IPS-11a (cell line): ENCODE results near the gene CACYBP.

ENCODE experiments used
- H3K4me3 ChIP-seq: one replicate; pipeline ENCODE4 v1.5.1; 2013; ENCODE audit warnings: low read depth, low read length, control low read depth

The CACYBP gene

GRCh38 chr1:174971902-174972301, 27.8 kb upstream of the CACYBP start:
- H3K4me3 ChIP-seq, result no peak overlapping the region

- no peak overlapping the region for H3K4me3 ChIP-seq
Measured at GRCh38 chr1:174974711-174975119, 25.0 kb upstream of the CACYBP start.

GRCh38 chr1:174975764-174976163, 24.0 kb upstream of the CACYBP start:
- no peak overlapping the region for H3K4me3 ChIP-seq

DNA sequence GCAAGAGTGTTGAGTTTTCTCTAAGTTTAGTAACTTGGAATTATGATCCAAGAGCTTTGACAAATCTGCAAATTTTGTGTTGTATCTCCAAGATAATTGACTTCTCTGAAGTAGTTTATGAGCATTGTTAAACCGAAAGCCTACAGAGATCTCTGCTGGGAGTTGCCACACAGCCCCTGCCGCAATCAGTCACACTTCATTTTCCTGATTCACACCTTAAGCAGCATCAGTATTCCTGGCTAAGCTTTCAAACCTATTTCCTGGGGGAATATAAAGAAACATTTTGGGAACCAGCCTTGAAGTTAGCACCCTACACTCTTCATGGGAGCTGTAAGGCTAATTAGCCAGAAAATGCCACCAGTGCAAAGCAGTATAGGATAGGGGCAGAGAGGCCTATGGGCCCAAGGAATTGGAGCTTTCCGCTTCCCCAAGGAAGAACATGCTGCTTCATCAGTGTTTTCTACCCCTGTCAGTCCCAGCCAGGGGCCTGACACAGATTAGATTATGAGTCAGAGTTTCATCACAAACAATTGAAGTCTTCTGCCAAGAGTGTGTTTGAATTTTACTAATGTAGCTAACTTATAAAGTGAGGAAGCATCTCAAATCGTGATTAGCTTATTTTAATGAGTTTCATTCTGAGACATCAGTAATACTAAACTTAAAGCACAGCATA, 23.2 kb upstream of the CACYBP start:
- no peak overlapping the region for H3K4me3 ChIP-seq

DNA sequence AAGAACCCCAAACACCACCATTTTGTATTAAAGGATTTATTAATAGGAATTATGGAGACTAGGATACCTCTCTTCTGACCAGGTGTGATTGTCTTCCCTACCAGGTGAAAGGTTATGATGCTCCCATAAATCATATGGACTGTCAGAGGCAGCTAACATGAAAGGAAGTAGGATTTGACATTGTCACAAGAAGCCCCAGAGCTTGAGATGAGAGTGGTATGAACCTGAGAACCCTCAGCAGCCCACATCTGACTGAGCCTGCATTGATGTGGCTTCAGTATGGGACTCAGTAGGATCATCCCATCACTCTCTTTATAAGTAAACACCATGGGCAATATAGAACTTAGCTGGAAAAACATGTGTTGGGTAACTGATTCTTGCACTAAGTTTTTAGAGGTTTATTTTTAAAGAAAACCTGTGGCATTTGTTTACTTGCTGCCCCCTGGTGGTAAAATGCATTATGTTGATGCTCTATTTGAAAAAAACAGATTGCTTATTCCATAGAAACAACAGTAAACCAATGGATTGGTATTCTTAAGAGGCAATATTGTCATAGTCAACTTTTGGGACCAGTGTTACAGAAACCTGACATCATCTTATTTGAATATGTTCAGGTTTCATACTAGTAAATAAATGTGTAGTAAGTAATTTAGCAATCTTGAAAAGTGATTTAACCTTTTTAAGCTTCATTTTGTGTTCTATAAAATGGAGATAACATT, 16.6 kb upstream of the CACYBP start:
- H3K4me3 ChIP-seq, result no peak overlapping the region

- no peak overlapping the region for H3K4me3 ChIP-seq
Measured at GRCh38 chr1:174984952-174985351, 14.8 kb upstream of the CACYBP start.

DNA sequence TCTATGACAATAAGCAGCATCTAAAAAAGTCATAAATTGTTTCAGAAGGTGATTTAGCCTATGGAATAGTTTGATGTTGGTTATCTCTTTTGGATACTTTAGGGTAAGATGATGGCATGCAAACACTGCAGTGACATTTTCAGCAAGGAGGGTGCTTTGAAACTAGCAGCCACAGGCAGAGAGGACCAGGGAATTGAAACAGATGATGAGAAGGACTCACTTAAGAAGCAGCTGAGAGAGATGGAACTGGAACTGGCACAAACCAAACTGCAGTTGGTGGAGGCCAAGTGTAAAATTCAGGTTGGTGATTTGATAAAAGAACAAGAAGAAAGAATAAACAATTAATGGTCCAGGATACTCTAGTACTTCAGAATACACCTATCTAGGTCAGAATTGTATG, 11.2 kb upstream of the CACYBP start:
- H3K4me3 ChIP-seq, result no peak overlapping the region

GRCh38 chr1:174988986-174989385, 10.8 kb upstream of the CACYBP start:
- H3K4me3 ChIP-seq, result no peak overlapping the region

- no peak overlapping the region for H3K4me3 ChIP-seq
Measured at GRCh38 chr1:174989536-174990220, 10.1 kb upstream of the CACYBP start.

GRCh38 chr1:174990382-174990999, 9.3 kb upstream of the CACYBP start:
- H3K4me3 ChIP-seq, result no peak overlapping the region

DNA sequence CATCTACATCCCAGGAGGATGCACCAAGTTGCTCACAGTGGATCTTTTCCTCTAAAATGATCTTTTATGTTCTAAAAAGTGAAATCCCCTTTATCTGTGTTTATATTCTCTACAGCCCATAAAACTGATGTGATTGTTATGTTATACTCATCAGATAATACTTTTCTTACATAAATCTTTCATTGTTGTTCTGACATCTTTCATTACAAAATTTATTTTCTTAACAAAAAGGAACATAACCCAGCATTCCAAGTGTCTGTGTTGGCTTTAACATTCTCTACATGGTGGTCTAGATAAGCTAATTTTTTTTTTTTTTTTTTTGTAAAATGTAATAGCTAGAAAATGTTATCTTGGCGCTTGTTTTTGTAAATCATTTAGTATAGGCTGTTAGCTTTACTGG, 8.3 kb upstream of the CACYBP start:
- H3K4me3 ChIP-seq, result no peak overlapping the region

DNA sequence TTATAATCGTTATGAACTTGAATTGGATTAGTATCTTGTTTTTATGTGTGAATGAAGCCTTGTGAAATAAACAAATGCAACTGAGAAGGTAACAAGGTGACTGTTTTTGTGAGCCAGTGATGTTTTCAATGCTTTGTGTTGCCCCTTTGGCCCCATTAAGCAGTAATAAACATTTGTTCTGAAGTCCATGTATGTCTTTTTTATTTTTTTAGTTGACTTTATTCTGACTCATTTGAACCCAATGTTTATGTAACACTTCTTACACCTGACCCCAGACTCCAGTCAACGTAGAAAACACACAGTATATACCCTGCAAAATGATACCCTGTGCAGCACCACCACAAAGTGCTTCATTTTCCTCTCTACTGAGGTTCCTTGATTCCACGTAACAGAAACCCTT, 4.6 kb upstream of the CACYBP start:
- H3K4me3 ChIP-seq, result no peak overlapping the region

GRCh38 chr1:174995916-174996315, 3.8 kb upstream of the CACYBP start:
- no peak overlapping the region for H3K4me3 ChIP-seq

DNA sequence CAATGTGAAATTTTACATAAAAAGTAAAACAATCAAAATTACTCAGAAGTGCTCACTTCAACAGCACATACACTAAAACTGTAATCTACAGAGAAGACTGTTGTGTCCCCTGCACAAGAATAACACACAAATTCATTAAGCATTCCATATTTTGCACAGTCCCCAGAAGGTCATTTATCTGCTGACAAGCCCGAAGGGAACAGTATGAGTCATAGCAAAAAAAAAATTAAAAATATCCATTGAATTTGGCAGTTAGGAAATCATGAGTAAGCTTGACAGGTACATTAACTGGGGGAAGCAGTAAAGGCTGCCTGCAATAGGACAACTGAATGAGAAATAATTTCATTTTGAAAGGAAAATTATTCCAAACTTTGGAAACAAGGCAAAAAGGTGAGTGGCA, 3.3 kb upstream of the CACYBP start:
- no peak overlapping the region for H3K4me3 ChIP-seq

DNA sequence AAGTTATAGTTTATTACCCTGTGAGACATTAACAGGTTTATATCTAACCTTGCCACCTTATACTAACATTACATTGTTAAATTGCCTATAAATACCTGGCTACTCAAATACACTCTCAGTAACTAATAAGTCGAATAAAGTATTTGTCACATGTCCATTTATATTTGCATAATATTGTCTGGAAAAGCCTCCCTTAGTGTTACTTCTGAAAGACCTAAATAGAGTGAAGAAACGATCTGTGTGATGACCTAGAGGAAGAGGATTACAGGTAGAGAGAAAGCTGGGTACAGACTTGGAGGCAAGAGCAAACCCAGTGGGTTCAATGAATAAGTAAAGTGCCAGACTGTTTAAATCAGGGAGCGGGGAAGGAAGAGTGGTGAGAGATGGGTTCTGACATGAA, 2.7 kb upstream of the CACYBP start:
- H3K4me3 ChIP-seq, result no peak overlapping the region

DNA sequence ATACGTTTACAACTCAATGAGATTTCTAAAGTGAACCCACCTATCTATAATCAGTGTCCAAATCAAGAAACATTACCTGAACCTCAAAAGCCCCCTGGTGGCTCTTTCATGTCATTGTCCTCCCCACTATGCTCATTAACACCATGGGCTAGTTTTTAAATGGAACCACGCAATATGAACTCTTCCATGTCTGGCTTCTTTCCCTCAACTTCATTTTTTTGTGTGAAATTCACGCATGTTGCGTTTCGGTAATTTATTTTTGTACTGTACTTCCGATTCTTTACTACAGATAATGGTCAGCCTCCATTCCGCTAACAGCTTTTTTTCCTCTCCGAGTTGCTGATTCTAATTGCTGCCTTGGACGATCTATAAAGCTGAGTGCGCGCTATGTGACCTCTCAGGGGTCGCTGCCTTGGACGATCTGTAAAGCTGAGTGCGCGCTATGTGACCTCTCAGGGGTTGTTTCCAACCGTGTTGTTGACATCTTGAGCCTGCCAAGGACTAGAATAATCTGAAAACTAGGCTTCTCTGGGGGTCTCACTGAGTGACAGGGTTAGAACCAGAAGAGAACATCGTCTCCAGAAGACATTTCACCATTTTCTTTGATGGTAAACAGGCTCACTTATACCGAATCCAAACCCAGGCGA, 1.1 kb upstream of the CACYBP start:
- peak overlapping the region; percentile 97 for H3K4me3 ChIP-seq

GRCh38 chr1:174999216-174999935, 371 bp upstream of the CACYBP start:
- H3K4me3 ChIP-seq, result peak overlapping the region; percentile 97

- peak overlapping the region; percentile 96 for H3K4me3 ChIP-seq
Measured at GRCh38 chr1:175000697-175001187, 995 bp downstream of the CACYBP start.

GRCh38 chr1:175002910-175003517, 3.3 kb downstream of the CACYBP start:
- H3K4me3 ChIP-seq, result no peak overlapping the region

GRCh38 chr1:175003521-175003920, 3.8 kb downstream of the CACYBP start:
- no peak overlapping the region for H3K4me3 ChIP-seq
